Psoas muscle (tissue), 8 donors: ENCODE results near the gene PRKN. TPM values are rescaled to one million over a fixed set of nuclear protein-coding genes. Genes with fewer than 3 reads are reported as not detected.

ENCODE experiments used
- ATAC-seq, 4 donors: fragments of 200-7000 bp; cut with Tn5 transposase; one replicate each; pipeline ENCODE4 v1.9.1; 2020; ENCODE audit warnings: moderate library complexity in 3 of 4, mild to moderate bottlenecking in 2 of 4
- DNase-seq, 2 donors: peaks; one replicate each; pipeline ENCODE4 v3.0.0-alpha.2; 2020
- H3K27ac ChIP-seq: fragments of 200-600 bp; one replicate; pipeline ENCODE4 v1.8.0; 2022
- H3K27me3 ChIP-seq, 3 donors: fragments of 200-600 bp in 1 of 3; one replicate each; pipeline versions ENCODE4 v1.6.1 to v1.8.0; 2013 to 2022; ENCODE audit warnings: low read length in 2 of 3, mild to moderate bottlenecking in 2 of 3, moderate library complexity in 1 of 3; ENCODE audit not compliant: insufficient read depth in 3 of 3
- H3K36me3 ChIP-seq, 2 donors: fragments of 200-600 bp in 1 of 2; one replicate each; pipeline versions ENCODE4 v1.6.1 to v1.8.0; 2013 to 2022; ENCODE audit warnings: low read depth in 1 of 2, mild to moderate bottlenecking in 1 of 2, moderate library complexity in 1 of 2; ENCODE audit not compliant: insufficient read depth in 1 of 2
- H3K4me1 ChIP-seq: fragments of 200-600 bp; one replicate; pipeline ENCODE4 v1.8.0; 2022
- H3K4me3 ChIP-seq: fragments of 200-600 bp; one replicate; pipeline ENCODE4 v1.8.0; 2022; ENCODE audit warnings: mild to moderate bottlenecking
- H3K9me3 ChIP-seq: fragments of 200-600 bp; one replicate; pipeline ENCODE4 v1.8.0; 2022
- CTCF ChIP-seq: fragments of 200-600 bp; IDR thresholded peaks from one replicate; pipeline ENCODE4 v1.8.0; 2022; ENCODE audit warnings: antibody characterized with exemption
- WGBS, 3 donors: extraction: QIAGEN DNeasy Blood & Tissue Kit; methylation state at CpG; one replicate each; pipeline versions ENCODE4 v1.1.6 to v1.1.7; 2013; 5-methylcytosine and 5-hydroxymethylcytosine counted together
- intact Hi-C, 2 donors: fragments of 100-400 bp; cut with DNase I; formaldehyde crosslinking; loops; one replicate each; pipeline versions ENCODE4 v1.11.0 to v1.14.2; 2022
- polyA plus RNA-seq, 3 donors: library from polyadenylated mRNA; stranded (reverse); fragments of 200-250 nt; gene quantifications; one replicate each; pipeline ENCODE4 v1.2.3, GENCODE V29; 2013
- total RNA-seq, 4 donors: library from RNA; stranded (reverse); fragmentation: NEBNext Ultra II Directional in 2 of 4; extraction: Animal tissue kit (Norgen Biotek cat#: 25700) in 2 of 4; gene quantifications; one replicate each; pipeline versions ENCODE4 v1.2.1 to v1.2.4, GENCODE V29; 2021 to 2023
- donor health status: healthy with polysubstance abuse.
- donor health status: DM: no; HTN: no; CAD: no; lungs with moderate emphysema.
- donor health status: Bipolar disorder and iron deficiency.
- donor health status: healthy.
- donor health status: DM: yes; HTN: yes; CAD: no.
- donor health status: DM: no; HTN: no; CAD: no.
- donor health status: DM: no; HTN: no; CAD: no.
- donor health status: DM: yes; HTN: yes; CAD: no.

The PRKN gene
- total and polyA plus RNA-seq, 7 donors = 1.5 to 19.5 (median 11.7) TPM

DNA sequence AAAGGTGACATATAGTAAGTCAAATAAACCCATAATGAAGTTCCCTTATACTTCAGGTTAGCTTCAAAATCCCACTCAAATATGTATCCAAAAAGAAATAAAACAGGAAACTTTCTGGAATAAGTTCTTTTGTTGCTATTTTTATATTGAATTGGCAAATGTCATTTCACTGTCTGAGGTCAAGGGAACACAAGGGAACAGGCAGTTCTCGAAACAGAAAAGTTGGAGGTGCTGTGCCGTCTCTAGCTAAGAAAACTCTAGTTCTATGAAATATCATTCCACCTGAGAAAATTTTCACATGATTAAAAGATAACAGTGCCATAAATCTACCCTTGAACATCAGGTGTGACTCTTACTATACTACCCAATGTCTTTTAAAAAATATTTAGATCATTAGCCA, 358.5 kb downstream of the PRKN start:
- no peak overlapping the region for H3K27ac ChIP-seq
- WGBS, 3 donors = 41 to 70% (median 62%) methylated on average over 2 of the region's 2 CpGs
- no peaks in the 10 kb centered on the region for H3K36me3 ChIP-seq
- DNase-seq = no peak
- TF ChIP-seq CTCF = no peak
- no peak for ATAC-seq
- intact Hi-C loops = no loop called here
- no peaks in the 10 kb centered on the region for H3K27me3 ChIP-seq
- no peaks in the 10 kb centered on the region for H3K9me3 ChIP-seq
- no peak overlapping the region for H3K4me3 ChIP-seq
- H3K4me1 ChIP-seq = no peaks in the 10 kb centered on the region

DNA sequence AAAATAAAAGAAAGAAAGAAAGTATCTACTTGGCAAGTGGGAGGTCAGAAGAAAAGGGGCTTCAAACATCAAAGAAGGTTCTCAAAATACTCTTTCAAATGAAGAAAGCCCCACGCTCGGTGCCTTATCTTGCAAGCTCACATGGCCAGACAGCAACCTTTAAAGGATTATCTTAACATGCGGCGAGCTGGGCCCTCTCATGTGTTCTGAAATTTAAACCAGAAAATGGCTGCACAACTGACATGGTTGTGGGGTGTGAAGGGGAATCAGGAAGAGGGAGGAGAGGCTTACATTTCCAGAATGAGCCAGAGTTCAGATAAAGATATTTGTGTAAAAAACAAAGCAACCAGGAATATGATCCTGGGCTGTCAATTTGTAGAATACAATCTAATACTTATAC, 363.1 kb downstream of the PRKN start:
- ATAC-seq (no peak), DNase-seq (no peak)
- no peaks in the 10 kb centered on the region for H3K27me3 ChIP-seq
- TF ChIP-seq CTCF = no peak
- H3K4me3 ChIP-seq = no peak overlapping the region
- no peaks in the 10 kb centered on the region for H3K36me3 ChIP-seq
- intact Hi-C loops = no loop called here
- 70 to 91% (median 84%) methylated on average over 4 of the region's 4 CpGs for WGBS, 3 donors
- no peaks in the 10 kb centered on the region for H3K9me3 ChIP-seq
- no peaks in the 10 kb centered on the region for H3K4me1 ChIP-seq
- H3K27ac ChIP-seq = no peak overlapping the region

- Histone ChIP-seq H3K36me3 (no peaks in the 10 kb centered on the region), H3K4me3 (no peak overlapping the region), H3K9me3 (no peaks in the 10 kb centered on the region), H3K4me1 (no peaks in the 10 kb centered on the region), H3K27ac (no peak overlapping the region), H3K27me3 (no peaks in the 10 kb centered on the region)
- no peak for TF ChIP-seq CTCF
- 80 to 87% (median 82%) methylated on average over 4 of the region's 4 CpGs for WGBS, 3 donors
- intact Hi-C loops = no loop called here
- DNase-seq (no peak), ATAC-seq (no peak)
Measured at GRCh38 chr6:162363757-162364156, 363.8 kb downstream of the PRKN start.

DNA sequence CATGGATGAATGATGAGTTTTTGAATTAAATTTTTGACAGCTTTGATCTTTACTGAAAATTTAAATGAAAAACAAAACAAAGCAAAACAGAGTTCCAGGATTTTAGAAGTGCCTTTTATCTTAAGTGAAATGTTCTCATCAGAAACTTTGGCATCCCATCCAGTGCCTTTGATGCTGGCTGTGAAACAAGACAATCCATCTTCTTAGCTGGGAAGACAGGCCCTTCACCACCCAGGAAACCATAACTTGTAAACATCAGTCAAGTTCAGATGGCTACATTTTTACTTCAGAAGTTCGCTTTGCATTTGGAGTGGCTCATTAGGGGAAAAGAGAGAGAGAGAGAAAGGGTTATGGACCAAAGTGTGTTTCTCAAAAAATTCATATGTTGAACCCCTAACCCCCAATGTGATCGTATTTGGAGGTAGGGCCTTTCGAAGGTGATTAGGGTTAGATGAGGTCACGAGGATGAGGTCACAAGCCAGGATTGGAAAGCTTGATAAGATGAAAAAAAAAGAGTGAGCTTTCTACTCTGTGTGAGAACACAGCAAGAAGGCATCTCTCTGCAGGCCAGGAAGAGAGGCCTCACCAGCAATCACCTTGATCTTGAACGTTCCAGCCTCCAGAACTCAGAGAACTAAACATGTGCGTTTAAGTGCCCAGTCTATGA, 366.5 kb downstream of the PRKN start:
- DNase-seq (no peak), ATAC-seq (no peak)
- H3K4me3 ChIP-seq = no peak overlapping the region
- H3K36me3 ChIP-seq = no peaks in the 10 kb centered on the region
- TF ChIP-seq CTCF = no peak
- intact Hi-C loops = no loop called here
- H3K9me3 ChIP-seq = no peaks in the 10 kb centered on the region
- no peak overlapping the region for H3K27ac ChIP-seq
- no peaks in the 10 kb centered on the region for H3K4me1 ChIP-seq
- no peaks in the 10 kb centered on the region for H3K27me3 ChIP-seq
- WGBS, 3 donors = 79 to 84% (median 81%) methylated on average over 6 of the region's 6 CpGs

GRCh38 chr6:162358625-162359024, 368.9 kb downstream of the PRKN start:
- H3K4me3 ChIP-seq = no peak overlapping the region
- no peaks in the 10 kb centered on the region for H3K36me3 ChIP-seq
- TF ChIP-seq CTCF = no peak
- no peak for ATAC-seq
- intact Hi-C loops = no loop called here
- DNase-seq = no peak
- H3K27me3 ChIP-seq = no peaks in the 10 kb centered on the region
- no peaks in the 10 kb centered on the region for H3K4me1 ChIP-seq
- H3K9me3 ChIP-seq = no peaks in the 10 kb centered on the region
- WGBS, 3 donors = 90 to 97% (median 95%) methylated on average over 4 of the region's 4 CpGs
- H3K27ac ChIP-seq = no peak overlapping the region
